Bronchial smooth muscle cell (primary cell): Measurements from ENCODE around the gene ZNF592. TPM values are rescaled to one million over a fixed set of nuclear protein-coding genes. Genes with fewer than 3 reads are reported as not detected.

Experiments used
- total RNA-seq: library from RNA; depleted of rRNA; stranded (reverse); fragments of >200 nt; gene quantifications from 2 replicates; pipeline ENCODE4 v1.2.1, GENCODE V29; 2014

The ZNF592 gene
- total RNA-seq, result 2.0 and 2.3 TPM in 2 replicates

GRCh38 chr15:84748274-84749110 is at the start of gene ZNF592:
ZNF592 (plus strand) TSS chr15:84748592; CDS start chr15:84782676, 34,084 bp downstream.

GRCh38 chr15:84716036-84716732 is 32.2 kb upstream of the ZNF592 start, which contains the start of gene SEC11A:
SEC11A (minus strand) TSS chr15:84716139; CDS start chr15:84716075, 64 bp downstream.

DNA sequence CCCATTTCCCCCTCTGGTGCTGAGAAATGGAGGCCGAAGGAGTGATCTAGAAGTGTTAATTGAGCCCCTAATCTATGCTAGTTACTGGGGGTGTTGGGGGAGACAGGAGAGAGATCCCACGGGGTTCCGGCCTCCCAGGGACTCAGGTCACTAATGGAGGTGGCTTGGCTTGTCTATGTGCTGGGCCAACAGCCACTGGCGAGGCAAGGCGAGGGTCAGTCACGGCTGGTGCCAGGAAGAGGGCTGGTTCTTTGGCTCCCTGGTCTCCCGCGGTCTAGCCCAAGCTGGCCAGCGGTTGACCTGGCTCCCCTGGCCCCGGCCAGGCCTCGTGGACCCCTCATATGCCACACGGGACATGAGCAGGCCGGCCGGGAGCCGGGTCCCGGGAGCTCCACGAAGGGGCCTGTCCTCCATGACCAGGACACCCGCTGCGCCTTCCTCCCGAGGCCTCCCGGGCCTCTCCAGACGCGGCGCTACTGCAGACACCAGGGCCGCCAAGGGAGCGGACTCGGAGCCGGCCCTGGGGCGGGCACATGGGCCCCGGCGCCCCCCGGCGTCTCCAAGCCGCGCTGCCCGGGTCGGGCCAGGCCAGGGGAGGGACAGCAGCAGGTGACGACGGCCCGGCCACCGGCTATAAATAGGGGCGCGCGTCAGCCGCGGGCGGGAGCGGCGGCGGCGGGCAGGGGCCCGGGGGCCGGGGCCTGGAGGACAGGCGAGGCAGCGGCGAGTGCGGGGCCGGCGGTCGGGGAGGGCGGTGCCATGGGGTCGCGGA is 68.5 kb downstream of the ZNF592 start, which contains the start of gene ALPK3:
Gene ALPK3, plus strand, starts transcription at position 663 of the 772 bp plus-strand sequence. Its CDS starts 97 bp downstream, at position 760.

Other genes with a start within 250 kb of the ZNF592 start
- gene ZSCAN2, start 147.6 kb upstream of the ZNF592 start, total RNA-seq, result 10.9 and 12.2 TPM in 2 replicates
- gene WDR73, start 94.3 kb upstream of the ZNF592 start, total RNA-seq, result 19.9 and 25.5 TPM in 2 replicates
- gene NMB, start 90.4 kb upstream of the ZNF592 start, total RNA-seq, result 1.3 and 2.4 TPM in 2 replicates
- 302 and 310 TPM in 2 replicates for gene SEC11A, start 32.5 kb upstream of the ZNF592 start, total RNA-seq
- 0.16 and 0.17 TPM in 2 replicates for gene ALPK3, start 68.8 kb downstream of the ZNF592 start, total RNA-seq
- gene SLC28A1, start 136.1 kb downstream of the ZNF592 start, total RNA-seq, result not detected in 2 replicates
- 17.3 and 29.5 TPM in 2 replicates for gene PDE8A, start 233.3 kb downstream of the ZNF592 start, total RNA-seq